Jurkat, Clone E6-1 (cell line): ENCODE data around the gene TPR.
A peak's percentile ranks its signal among the peaks of the same experiment; 100 is the strongest.

Experiments used
- DNase-seq: peaks from one replicate; pipeline ENCODE4 v3.0.0-alpha.2; 2011; ENCODE audit warnings: low read depth, low spot score
- H3K4me3 ChIP-seq: 2 replicates; pipeline ENCODE4 v1.5.1; 2011; ENCODE audit warnings: mild to moderate bottlenecking, low read length, control low read depth, moderate library complexity

The TPR gene

GRCh38 chr1:186297439-186298045, 77.5 kb downstream of the TPR start:
- H3K4me3 ChIP-seq: no peak overlapping the region
- DNase-seq: no peak

DNA sequence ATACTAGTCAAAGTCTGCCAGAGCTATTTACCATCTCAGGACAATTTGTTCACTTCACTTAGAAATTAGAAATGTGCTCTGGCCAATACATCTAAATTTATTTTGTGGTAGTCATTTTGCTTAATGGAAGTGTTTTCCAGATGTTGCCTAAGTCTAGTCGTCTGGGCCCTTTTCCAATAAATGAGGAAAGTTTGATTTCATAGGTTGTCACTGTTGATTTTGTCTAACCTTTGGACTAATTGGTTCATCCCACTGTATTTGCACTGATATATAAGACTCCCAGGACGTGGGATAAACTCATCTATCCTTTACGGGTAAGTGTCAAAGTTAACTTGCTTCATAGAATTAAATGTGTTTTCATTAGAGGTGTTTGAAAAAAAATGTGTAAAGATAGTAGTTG, 79.1 kb downstream of the TPR start, which contains the start of gene PRG4:
Gene PRG4, plus strand, starts transcription at position 300 of the 400 bp plus-strand sequence.
- no peak within 1 kb of the TSS for H3K4me3 ChIP-seq
- DNase-seq: no peak

DNA sequence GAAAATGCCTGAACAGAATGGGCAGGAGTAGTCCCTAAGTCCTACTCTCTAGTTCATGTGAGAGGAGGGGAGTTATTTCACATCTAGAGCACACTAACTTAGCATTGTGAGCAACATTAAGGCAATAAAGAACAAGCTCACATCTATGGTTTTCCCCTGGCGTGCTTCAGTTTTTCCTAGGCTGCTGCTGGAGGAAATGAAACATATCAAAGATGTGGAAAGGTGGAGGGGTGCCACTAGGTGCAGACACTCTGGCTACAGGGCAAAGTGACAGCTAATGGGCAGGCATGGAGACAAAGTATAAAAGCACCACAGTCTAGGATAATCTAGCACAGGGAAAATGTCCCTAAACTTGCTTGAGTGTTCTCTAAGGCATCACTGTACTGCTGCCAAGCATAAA, 82.2 kb downstream of the TPR start:
- no peak for DNase-seq
- H3K4me3 ChIP-seq: no peak overlapping the region

DNA sequence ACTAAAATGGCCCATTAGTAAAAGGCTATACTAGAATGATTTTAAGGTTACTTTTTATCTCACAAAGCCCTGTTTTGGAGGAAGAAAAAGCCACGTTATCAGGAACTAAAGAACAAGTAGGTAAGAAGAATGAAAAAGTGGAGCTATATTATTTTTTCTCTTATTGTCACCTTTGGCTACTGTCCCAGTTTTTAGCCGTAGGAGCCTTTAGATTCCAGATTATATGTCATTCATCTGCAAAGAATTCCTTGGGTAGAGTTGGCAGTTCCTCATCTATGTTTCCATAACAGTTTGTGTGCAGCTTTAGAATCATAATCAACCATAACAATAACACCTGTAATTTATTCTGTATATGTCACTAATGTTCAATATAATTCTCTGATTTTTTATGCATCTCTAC, 83.8 kb downstream of the TPR start:
- H3K4me3 ChIP-seq: no peak overlapping the region
- no peak for DNase-seq

DNA sequence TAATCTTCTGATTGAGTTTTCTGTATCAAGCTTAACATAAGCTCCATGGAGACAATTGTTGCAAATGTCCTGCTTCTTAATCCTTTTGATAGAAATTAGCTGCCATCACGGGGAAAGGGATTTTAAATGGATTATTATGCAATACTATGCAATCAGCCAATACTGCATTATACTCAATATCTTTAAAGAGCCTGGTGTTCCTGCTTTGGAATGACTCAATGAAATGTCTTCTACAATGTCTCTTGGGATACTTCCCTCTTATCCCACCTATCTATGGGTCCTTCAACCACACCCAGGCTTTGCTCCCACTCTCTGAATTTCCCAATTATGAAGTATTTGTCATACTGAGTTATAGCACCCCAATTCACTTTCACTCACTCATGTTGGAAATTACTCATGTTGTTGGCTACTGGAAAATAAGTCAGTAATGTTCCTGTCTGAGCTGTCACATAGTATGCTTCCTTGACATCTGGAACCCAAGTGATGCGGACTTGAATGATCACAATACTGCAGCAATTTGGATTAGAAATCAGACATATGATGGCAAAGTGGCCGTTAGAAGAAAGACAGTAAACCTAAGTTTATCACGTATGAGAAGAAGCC, 85.0 kb downstream of the TPR start:
- H3K4me3 ChIP-seq: no peak overlapping the region
- no peak for DNase-seq

- no peak for DNase-seq
- H3K4me3 ChIP-seq: no peak overlapping the region
Measured at GRCh38 chr1:186286615-186287315, 88.3 kb downstream of the TPR start.

- H3K4me3 ChIP-seq: no peak overlapping the region
- no peak for DNase-seq
Measured at GRCh38 chr1:186283374-186283773, 91.7 kb downstream of the TPR start.

DNA sequence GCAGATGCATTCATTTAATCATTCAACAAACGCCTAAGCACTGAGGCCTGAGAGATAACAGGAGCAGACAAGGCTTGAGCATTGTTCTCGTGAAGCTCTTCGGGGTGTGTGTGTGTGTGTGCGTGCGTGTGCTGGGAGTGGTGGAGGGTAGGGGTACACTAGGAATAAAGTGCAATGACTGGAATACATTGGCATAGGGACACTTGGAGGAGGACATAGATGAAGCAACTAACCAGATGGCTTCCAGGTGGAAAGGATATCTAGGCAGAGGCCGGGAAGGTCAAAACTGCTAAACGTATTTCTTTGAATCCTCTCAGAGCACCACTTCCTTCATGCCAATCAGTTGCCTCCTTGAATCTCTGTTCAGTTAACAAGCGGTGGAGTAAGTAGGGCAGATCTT, 92.6 kb downstream of the TPR start:
- DNase-seq: no peak
- no peak overlapping the region for H3K4me3 ChIP-seq

DNA sequence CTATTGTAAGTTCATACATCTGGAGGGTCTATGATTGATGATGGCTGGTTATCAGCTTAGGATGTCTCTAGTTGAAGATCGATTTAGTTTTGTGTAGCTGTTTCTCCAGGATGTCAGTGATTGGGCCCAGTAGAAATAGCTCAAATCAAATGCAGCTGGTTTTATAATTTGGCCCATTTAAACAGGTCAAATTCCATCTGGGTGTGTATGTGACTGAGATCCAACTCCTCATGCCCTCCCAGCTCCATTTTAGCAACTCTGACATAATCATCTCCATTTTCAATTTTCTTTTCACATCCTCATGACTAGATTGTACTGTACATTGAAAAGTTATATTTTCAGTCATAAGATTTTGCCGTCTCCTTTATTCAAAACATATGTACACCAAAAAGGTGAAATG, 99.2 kb downstream of the TPR start:
- DNase-seq: no peak
- H3K4me3 ChIP-seq: no peak overlapping the region

DNA sequence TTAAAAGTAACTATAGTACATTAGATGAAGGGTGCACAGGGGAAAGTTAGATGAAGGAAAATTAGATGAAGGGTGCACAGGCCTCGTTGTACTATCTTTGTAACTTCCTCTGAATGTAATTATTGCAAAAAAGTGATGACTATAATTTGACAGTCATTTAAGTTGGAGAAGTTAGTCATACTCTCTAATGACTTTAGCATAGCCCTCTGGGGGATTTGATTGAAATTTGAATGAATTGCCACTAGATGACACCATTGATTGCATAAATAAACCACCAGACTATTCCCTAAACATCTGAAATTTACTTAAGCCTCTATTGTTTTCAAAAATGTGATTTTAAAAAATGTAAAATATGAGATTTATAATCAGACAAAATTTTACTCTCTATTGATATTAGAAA, 102.6 kb downstream of the TPR start:
- peak; percentile 25 for DNase-seq
- H3K4me3 ChIP-seq: no peak overlapping the region

GRCh38 chr1:186271032-186271431, 104.0 kb downstream of the TPR start:
- H3K4me3 ChIP-seq: no peak overlapping the region
- no peak for DNase-seq
